Measurements from ENCODE around the gene PDZD4.
"Not testable (repeated sequence)": the region's sequence is repeated elsewhere in the genome, so short reads cannot be mapped to it uniquely, and the experiment has no call there.

The PDZD4 gene

DNA sequence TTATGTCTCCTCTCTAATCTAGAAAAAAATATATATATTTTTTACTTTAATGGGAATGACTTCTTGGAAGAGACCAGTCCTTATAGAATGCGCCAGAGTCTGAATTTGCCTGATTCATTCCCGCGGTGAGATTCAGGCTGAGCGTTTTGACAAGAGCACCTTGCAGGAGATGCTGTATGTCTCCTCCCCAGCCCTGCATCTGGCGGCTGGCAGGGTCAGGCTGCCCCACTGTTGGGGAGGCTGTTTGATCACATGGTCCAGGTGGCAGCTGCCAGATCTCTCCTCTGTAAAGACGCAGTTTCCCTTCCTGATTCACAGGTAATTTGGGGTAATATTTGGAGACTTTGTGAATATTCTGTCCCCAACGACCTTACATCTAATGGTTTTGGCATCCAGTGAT lies 9.7 kb downstream of the PDZD4 start:
- H3K27ac ChIP-seq (ENCODE audit: low read length), result no peak overlapping the region
- no peaks in the 10 kb centered on the region for H3K4me1 ChIP-seq (ENCODE audit: low read length)
- H3K4me3 ChIP-seq (ENCODE audit: low read length), result no peak overlapping the region
- peak; percentile 10 for DNase-seq
- no peaks in the 10 kb centered on the region for H3K79me2 ChIP-seq (ENCODE audit: low read length)
- no peak overlapping the region for H3K4me2 ChIP-seq (ENCODE audit: low read depth, low read length)
- no peaks in the 10 kb centered on the region for H3K9me2 ChIP-seq (replicated peaks; ENCODE audit: insufficient read depth, low read length)
- no peak overlapping the region for H2AFZ ChIP-seq (ENCODE audit: low read length)
- no peaks in the 10 kb centered on the region for H3K9me3 ChIP-seq (replicated peaks; ENCODE audit: insufficient read depth, low read length)
- no peak overlapping the region for H3K9ac ChIP-seq (ENCODE audit: low read length)
- H3F3A ChIP-seq (ENCODE audit: insufficient read depth, low read length), result no peaks in the 10 kb centered on the region
- H3K36me3 ChIP-seq (replicated peaks; ENCODE audit: insufficient read depth, low read length), result no peaks in the 10 kb centered on the region
- no peaks in the 10 kb centered on the region for H4K20me1 ChIP-seq (ENCODE audit: insufficient read depth, low read length)
- TF ChIP-seq EZH2 (optimal IDR thresholded peaks at IDR 0.05; ENCODE audit: low read depth, low read length), result no peak
- TF ChIP-seq, protein P1, sequence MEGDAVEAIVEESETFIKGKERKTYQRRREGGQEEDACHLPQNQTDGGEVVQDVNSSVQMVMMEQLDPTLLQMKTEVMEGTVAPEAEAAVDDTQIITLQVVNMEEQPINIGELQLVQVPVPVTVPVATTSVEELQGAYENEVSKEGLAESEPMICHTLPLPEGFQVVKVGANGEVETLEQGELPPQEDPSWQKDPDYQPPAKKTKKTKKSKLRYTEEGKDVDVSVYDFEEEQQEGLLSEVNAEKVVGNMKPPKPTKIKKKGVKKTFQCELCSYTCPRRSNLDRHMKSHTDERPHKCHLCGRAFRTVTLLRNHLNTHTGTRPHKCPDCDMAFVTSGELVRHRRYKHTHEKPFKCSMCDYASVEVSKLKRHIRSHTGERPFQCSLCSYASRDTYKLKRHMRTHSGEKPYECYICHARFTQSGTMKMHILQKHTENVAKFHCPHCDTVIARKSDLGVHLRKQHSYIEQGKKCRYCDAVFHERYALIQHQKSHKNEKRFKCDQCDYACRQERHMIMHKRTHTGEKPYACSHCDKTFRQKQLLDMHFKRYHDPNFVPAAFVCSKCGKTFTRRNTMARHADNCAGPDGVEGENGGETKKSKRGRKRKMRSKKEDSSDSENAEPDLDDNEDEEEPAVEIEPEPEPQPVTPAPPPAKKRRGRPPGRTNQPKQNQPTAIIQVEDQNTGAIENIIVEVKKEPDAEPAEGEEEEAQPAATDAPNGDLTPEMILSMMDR (IDR thresholded peaks at IDR 0.05; ENCODE audit: low read length), result no peak
- no peak for TF ChIP-seq EZH2phosphoT487 (IDR thresholded peaks at IDR 0.05; ENCODE audit: low read length)
- H3K27me3 ChIP-seq (replicated peaks; ENCODE audit: insufficient read depth, low read length), result peaks cover 31% of the 10 kb centered on the region

DNA sequence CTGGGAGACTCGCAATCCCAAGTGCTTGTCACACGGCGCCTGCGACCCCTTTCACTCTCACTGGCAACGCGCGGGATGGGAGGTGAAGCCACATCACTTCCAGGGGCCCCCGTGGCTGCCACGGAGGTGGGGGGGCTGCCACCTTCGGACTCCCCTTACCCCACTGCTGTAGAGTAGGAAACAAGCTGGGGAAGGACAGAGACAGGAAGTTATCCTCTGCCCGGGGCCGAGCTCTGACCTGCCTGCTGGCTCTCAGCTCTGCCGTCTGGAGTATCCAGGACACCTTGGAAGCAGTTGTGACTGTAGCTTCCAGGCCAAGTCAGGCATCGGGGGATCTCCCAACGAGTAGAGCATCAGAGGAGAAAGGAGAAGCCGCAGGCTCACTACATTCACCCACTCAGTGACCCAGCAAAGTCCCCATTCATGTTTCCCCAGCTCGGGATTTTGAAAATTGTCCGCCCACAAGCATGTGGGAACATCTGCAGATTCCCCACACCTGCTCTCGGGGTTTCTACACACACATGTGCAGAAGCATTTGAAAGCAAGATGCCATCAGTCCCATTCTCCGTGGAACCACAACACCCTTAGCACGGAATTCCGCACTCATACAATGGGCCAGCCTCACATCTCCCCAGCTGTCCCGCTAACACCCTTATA lies 10.8 kb downstream of the PDZD4 start:
- no peak for TF ChIP-seq EZH2phosphoT487 (IDR thresholded peaks at IDR 0.05; ENCODE audit: low read length)
- TF ChIP-seq, protein P1 (IDR thresholded peaks at IDR 0.05; ENCODE audit: low read length), result no peak
- no peak for TF ChIP-seq EZH2 (optimal IDR thresholded peaks at IDR 0.05; ENCODE audit: low read depth, low read length)
- no peak overlapping the region for H3K4me3 ChIP-seq (ENCODE audit: low read length)
- no peak overlapping the region for H3K4me2 ChIP-seq (ENCODE audit: low read depth, low read length)
- no peak overlapping the region for H3K9ac ChIP-seq (ENCODE audit: low read length)
- DNase-seq, result no peak
- no peaks in the 10 kb centered on the region for H3K36me3 ChIP-seq (replicated peaks; ENCODE audit: insufficient read depth, low read length)
- no peaks in the 10 kb centered on the region for H3K9me2 ChIP-seq (replicated peaks; ENCODE audit: insufficient read depth, low read length)
- no peaks in the 10 kb centered on the region for H3K79me2 ChIP-seq (ENCODE audit: low read length)
- no peaks in the 10 kb centered on the region for H3K9me3 ChIP-seq (replicated peaks; ENCODE audit: insufficient read depth, low read length)
- H3K27me3 ChIP-seq (replicated peaks; ENCODE audit: insufficient read depth, low read length), result peaks cover 23% of the 10 kb centered on the region
- no peaks in the 10 kb centered on the region for H4K20me1 ChIP-seq (ENCODE audit: insufficient read depth, low read length)
- no peak overlapping the region for H2AFZ ChIP-seq (ENCODE audit: low read length)
- H3K4me1 ChIP-seq (ENCODE audit: low read length), result no peaks in the 10 kb centered on the region
- H3F3A ChIP-seq (ENCODE audit: insufficient read depth, low read length), result no peaks in the 10 kb centered on the region
- no peak overlapping the region for H3K27ac ChIP-seq (ENCODE audit: low read length)

DNA sequence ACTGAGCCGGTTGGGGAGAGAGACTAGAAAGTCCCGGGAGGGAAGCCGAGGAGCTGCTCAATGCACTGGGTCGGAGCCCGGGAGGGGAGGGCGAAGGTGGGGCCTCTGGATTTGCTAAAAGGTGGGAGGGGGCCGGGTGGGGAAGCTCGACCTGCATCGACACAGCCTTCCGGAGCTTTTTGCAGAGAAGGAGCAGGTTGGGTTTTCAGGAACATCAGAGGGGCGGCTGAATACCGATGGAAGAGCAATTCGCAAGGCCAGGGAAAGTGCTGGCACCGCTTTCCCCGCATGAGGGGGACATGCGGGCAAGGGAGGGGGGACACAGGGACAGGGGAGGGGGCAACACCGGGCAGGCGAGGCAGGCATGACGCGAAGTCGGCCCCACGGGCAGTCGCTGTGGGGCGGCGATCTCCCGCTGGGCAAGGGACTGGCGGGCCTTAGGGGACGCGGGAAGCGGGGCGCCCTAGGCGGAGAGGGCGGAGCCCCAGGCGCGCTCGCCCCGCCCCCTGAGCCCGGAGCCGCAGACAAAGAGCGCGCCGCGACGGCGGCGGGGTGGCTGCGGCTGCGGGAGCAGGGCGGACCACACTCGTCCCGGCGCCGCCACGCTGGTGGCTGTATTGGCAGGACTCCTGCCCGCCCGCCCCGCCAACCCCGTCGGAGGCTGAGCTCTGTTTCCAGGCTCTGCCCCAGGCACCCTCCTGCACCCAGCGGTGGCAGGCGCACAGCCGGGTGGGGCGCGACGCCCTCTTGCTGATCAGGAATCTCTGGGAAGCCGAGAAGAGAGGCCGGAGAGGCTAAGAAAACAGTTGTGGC lies 11.6 kb downstream of the PDZD4 start:
- Histone ChIP-seq H3K27ac (ENCODE audit: low read length) (no peak overlapping the region), H3K4me3 (ENCODE audit: low read length) (no peak overlapping the region), H3K79me2 (ENCODE audit: low read length) (no peaks in the 10 kb centered on the region), H3K36me3 (replicated peaks; ENCODE audit: insufficient read depth, low read length) (no peaks in the 10 kb centered on the region), H3K9ac (ENCODE audit: low read length) (no peak overlapping the region), H3K9me2 (replicated peaks; ENCODE audit: insufficient read depth, low read length) (no peaks in the 10 kb centered on the region), H3K4me1 (ENCODE audit: low read length) (no peaks in the 10 kb centered on the region), H4K20me1 (ENCODE audit: insufficient read depth, low read length) (no peaks in the 10 kb centered on the region), H3F3A (ENCODE audit: insufficient read depth, low read length) (no peaks in the 10 kb centered on the region), H3K27me3 (replicated peaks; ENCODE audit: insufficient read depth, low read length) (peaks cover 19% of the 10 kb centered on the region), H3K9me3 (replicated peaks; ENCODE audit: insufficient read depth, low read length) (no peaks in the 10 kb centered on the region), H2AFZ (ENCODE audit: low read length) (no peak overlapping the region), H3K4me2 (ENCODE audit: low read depth, low read length) (no peak overlapping the region)
- DNase-seq, result no peak
- no peak for TF ChIP-seq EZH2 (optimal IDR thresholded peaks at IDR 0.05; ENCODE audit: low read depth, low read length)
- TF ChIP-seq, protein P1 (IDR thresholded peaks at IDR 0.05; ENCODE audit: low read length), result no peak
- TF ChIP-seq EZH2phosphoT487 (IDR thresholded peaks at IDR 0.05; ENCODE audit: low read length), result no peak

DNA sequence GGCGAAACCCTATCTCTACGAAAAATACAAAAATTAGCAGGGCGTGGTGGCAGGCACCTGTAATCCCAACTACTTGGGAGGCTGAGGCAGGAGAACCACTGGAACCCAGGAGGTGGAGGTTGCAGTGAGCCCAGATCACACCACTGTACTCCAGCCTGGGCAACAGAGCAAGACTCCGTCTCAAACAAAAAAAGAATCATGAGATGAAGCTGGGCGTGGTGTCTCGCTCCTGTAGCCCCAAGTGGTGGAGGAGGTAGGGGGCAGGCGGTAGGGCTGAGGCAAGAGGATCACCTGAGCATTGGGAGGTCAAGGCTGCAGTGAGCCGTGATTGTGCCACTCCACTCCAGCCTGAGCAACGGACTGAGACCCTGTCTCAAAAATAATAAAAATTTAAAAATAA lies 12.3 kb downstream of the PDZD4 start:
- not testable (repeated sequence) for H3K4me1 ChIP-seq (ENCODE audit: low read length); H4K20me1 ChIP-seq (ENCODE audit: insufficient read depth, low read length); H2AFZ ChIP-seq (ENCODE audit: low read length); H3K9me2 ChIP-seq (replicated peaks; ENCODE audit: insufficient read depth, low read length); H3K4me2 ChIP-seq (ENCODE audit: low read depth, low read length); H3K9ac ChIP-seq (ENCODE audit: low read length); H3K4me3 ChIP-seq (ENCODE audit: low read length); H3K36me3 ChIP-seq (replicated peaks; ENCODE audit: insufficient read depth, low read length); H3F3A ChIP-seq (ENCODE audit: insufficient read depth, low read length); DNase-seq; H3K79me2 ChIP-seq (ENCODE audit: low read length); H3K27ac ChIP-seq (ENCODE audit: low read length); H3K9me3 ChIP-seq (replicated peaks; ENCODE audit: insufficient read depth, low read length)
- H3K27me3 ChIP-seq (replicated peaks; ENCODE audit: insufficient read depth, low read length), result peaks cover 23% of the 10 kb centered on the region
